OCI-LY7 (cell line): ENCODE data around the gene CMTM4. TPM values are rescaled to one million over a fixed set of nuclear protein-coding genes. Genes with fewer than 3 reads are reported as not detected.

Experiments
- BruUV-seq: library from RNA; stranded (reverse); fragments of 400-500 nt; replicated peaks from 2 replicates; lab custom pipeline; 2021; lab: Mats Ljungman, UMichigan
- CTCF ChIA-PET: fragments of 300-600 bp; sonication (Branson Sonifier 250); formaldehyde crosslinking; loops from one replicate; lab custom pipeline; 2022; ENCODE audit warnings: antibody characterized with exemption; ENCODE audit not compliant: unreplicated experiment; lab: Charles Lee
- POLR2A ChIA-PET: fragments of 300-600 bp; sonication (Branson Sonifier 250); formaldehyde crosslinking; loops from one replicate; lab custom pipeline; 2022; ENCODE audit warnings: antibody characterized with exemption; lab: Charles Lee
- DNase-seq: peaks from one replicate; pipeline ENCODE4 v3.0.0-alpha.2; 2015; ENCODE audit warnings: low spot score
- H2AFZ ChIP-seq: fragments of 200-600 bp; sonication (generic), shearing (Covaris generic); 2 replicates; pipeline ENCODE4 v1.6.1; 2014; ENCODE audit warnings: mild to moderate bottlenecking, antibody characterized with exemption, low read length, moderate library complexity
- H3K27ac ChIP-seq: fragments of 200-600 bp; sonication (generic); 2 replicates; pipeline ENCODE4 v1.5.1; 2014; ENCODE audit warnings: mixed run types, low read depth, mild to moderate bottlenecking, moderate library complexity, low read length, inconsistent platforms; ENCODE audit not compliant: poor library complexity, severe bottlenecking
- H3K36me3 ChIP-seq: fragments of 200-600 bp; sonication (generic); 2 replicates; pipeline ENCODE4 v1.6.1; 2014; ENCODE audit warnings: mild to moderate bottlenecking, antibody characterized with exemption, low read length, moderate library complexity, mixed read lengths; ENCODE audit not compliant: insufficient read depth
- H3K4me1 ChIP-seq: fragments of 200-600 bp; sonication (generic); 2 replicates; pipeline ENCODE4 v1.5.1; 2014; ENCODE audit warnings: mild to moderate bottlenecking, low read length; ENCODE audit not compliant: insufficient read depth, poor library complexity, severe bottlenecking
- H3K4me2 ChIP-seq: fragments of 200-600 bp; sonication (generic); 2 replicates; pipeline ENCODE4 v1.6.1; 2014; ENCODE audit warnings: mild to moderate bottlenecking, low read length
- H3K4me3 ChIP-seq: fragments of 200-600 bp; sonication (generic); 2 replicates; pipeline ENCODE4 v1.5.1; 2014; ENCODE audit warnings: mild to moderate bottlenecking, low read depth, low read length; ENCODE audit not compliant: poor library complexity, severe bottlenecking
- H3K79me2 ChIP-seq: fragments of 200-600 bp; sonication (generic); 2 replicates; pipeline ENCODE4 v1.6.1; 2016; ENCODE audit warnings: low read depth, mild to moderate bottlenecking, low read length, moderate library complexity, mixed read lengths; ENCODE audit not compliant: insufficient read depth
- H3K9me2 ChIP-seq: fragments of 200-600 bp; sonication (generic); 2 replicates; pipeline ENCODE4 v1.6.1; 2016; ENCODE audit warnings: mild to moderate bottlenecking, low read length, mixed read lengths; ENCODE audit not compliant: insufficient read depth
- H3K9me3 ChIP-seq: fragments of 200-600 bp; sonication (generic); 2 replicates; pipeline ENCODE4 v1.6.1; 2014; ENCODE audit warnings: mild to moderate bottlenecking, mixed run types, low read length, mixed read lengths
- H4K20me1 ChIP-seq: fragments of 200-600 bp; sonication (generic); 2 replicates; pipeline ENCODE4 v1.6.1; 2014; ENCODE audit warnings: mild to moderate bottlenecking, antibody characterized with exemption, low read length, moderate library complexity, mixed read lengths; ENCODE audit not compliant: insufficient read depth
- CTCF ChIP-seq: fragments of 200-600 bp; sonication (generic); conservative IDR thresholded peaks from 2 replicates; pipeline ENCODE4 v1.5.1; 2014; ENCODE audit warnings: mild to moderate bottlenecking, antibody characterized with exemption, low read length, moderate library complexity, mixed read lengths
- EZH2phosphoT487 ChIP-seq: fragments of 200-600 bp; sonication (generic); IDR thresholded peaks from 2 replicates; pipeline ENCODE4 v1.6.1; 2018; ENCODE audit warnings: low read depth, borderline replicate concordance, mild to moderate bottlenecking, mixed run types, antibody characterized with exemption, low read length, moderate library complexity, mixed read lengths
- intact Hi-C: fragments of 100-400 bp; cut with micrococcal nuclease; formaldehyde crosslinking; loops from one replicate; pipeline ENCODE4 v1.10.0; 2022; ENCODE audit not compliant: unreplicated experiment
- total RNA-seq, 2 experiments: library from RNA; depleted of rRNA in 1 of 2; stranded (reverse); fragments of >200 nt in 1 of 2; shearing (Covaris generic) in 1 of 2; gene quantifications; 2 replicates each; pipeline ENCODE4 v1.2.3, GENCODE V29; 2014 to 2022

CMTM4 gene
- total RNA-seq, 2 experiments from 2014 or later: 0.03 to 1.3 TPM

- no TSS peak for BruUV-seq
- intact Hi-C loops: no loop called here
- no peak overlapping the region for H3K4me2 ChIP-seq
Observed at GRCh38 chr16:66653581-66654350, 42.8 kb downstream of the CMTM4 start.

GRCh38 chr16:66652661-66653360 lies 43.7 kb downstream of the CMTM4 start:
- TF ChIP-seq CTCF: no peak
- TF ChIP-seq EZH2phosphoT487: no peak
- ChIA-PET POLR2A (interaction anchor here (0.5 to 1.2 kb wide), 4 partner anchors 9 to 31 kb away, joined by 3 to 5 read pairs (median 4); no protein-coding TSS in a partner anchor), CTCF (no interaction called here)
- no peaks in the 10 kb centered on the region for H3K9me3 ChIP-seq
- H3K79me2 ChIP-seq: no peaks in the 10 kb centered on the region
- no peak overlapping the region for H2AFZ ChIP-seq
- no peak overlapping the region for H3K27ac ChIP-seq
- H3K9me2 ChIP-seq: no peaks in the 10 kb centered on the region
- no peaks in the 10 kb centered on the region for H3K36me3 ChIP-seq
- H4K20me1 ChIP-seq: no peaks in the 10 kb centered on the region
- no peaks in the 10 kb centered on the region for H3K4me1 ChIP-seq
- intact Hi-C loops: no loop called here
- no peak overlapping the region for H3K4me2 ChIP-seq
- no TSS peak for BruUV-seq
- DNase-seq: no peak
- no peak overlapping the region for H3K4me3 ChIP-seq

More at GRCh38 chr16:66653581-66654350, 42.8 kb downstream of the CMTM4 start:
- Histone ChIP-seq H2AFZ (no peak overlapping the region), H3K9me3 (no peaks in the 10 kb centered on the region), H3K79me2 (no peaks in the 10 kb centered on the region), H3K4me1 (no peaks in the 10 kb centered on the region), H3K36me3 (no peaks in the 10 kb centered on the region), H3K4me3 (no peak overlapping the region), H4K20me1 (no peaks in the 10 kb centered on the region), H3K27ac (no peak overlapping the region), H3K9me2 (no peaks in the 10 kb centered on the region)
- no peak for DNase-seq
- ChIA-PET POLR2A (interaction anchor here (0.7 to 1.2 kb wide), 2 partner anchors 10 to 30 kb away, joined by 3 to 5 read pairs; no protein-coding TSS in a partner anchor), CTCF (no interaction called here)
- TF ChIP-seq CTCF: no peak
- TF ChIP-seq EZH2phosphoT487: no peak
